Activated naive CD4-positive, alpha-beta T cell treated with anti-CD3 and anti-CD28 coated beads, Interleukin-2, amount 10 ng/mL, durations not matched to agents 7 days and 5 days (primary cell): ENCODE results near the gene CASP1.
"Not testable (repeated sequence)": the region's sequence is repeated elsewhere in the genome, so short reads cannot be mapped to it uniquely, and the experiment has no call there.

Source experiments
- CTCF ChIA-PET: fragments of 350-600 bp; sonication (Branson Sonifier 250); formaldehyde crosslinking; loops from one replicate; lab custom pipeline; 2021; ENCODE audit warnings: antibody characterized with exemption; lab: Charles Lee
- DNase-seq: peaks from one replicate; pipeline ENCODE4 v3.0.0-alpha.2; 2020
- H3K27ac Mint-ChIP-seq: one replicate; pipeline ENCODE4 v1.8.0; 2021; ENCODE audit warnings: mild to moderate bottlenecking, moderate library complexity, mixed read lengths
- H3K27me3 Mint-ChIP-seq: one replicate; pipeline ENCODE4 v1.8.0; 2021; ENCODE audit warnings: mild to moderate bottlenecking, mixed read lengths
- H3K36me3 Mint-ChIP-seq: one replicate; pipeline ENCODE4 v1.8.0; 2021; ENCODE audit warnings: mixed read lengths
- H3K4me1 Mint-ChIP-seq: one replicate; pipeline ENCODE4 v1.8.0; 2021; ENCODE audit warnings: mixed read lengths
- H3K4me3 Mint-ChIP-seq: one replicate; pipeline ENCODE4 v1.8.0; 2021; ENCODE audit warnings: mild to moderate bottlenecking, moderate library complexity, mixed read lengths
- H3K9me3 Mint-ChIP-seq: one replicate; pipeline ENCODE4 v1.8.0; 2021; ENCODE audit warnings: mixed read lengths

The CASP1 gene

GRCh38 chr11:105056446-105056845 is 21.5 kb upstream of the CASP1 start:
- Mint-ChIP-seq H3K9me3 (no peaks in the 10 kb centered on the region), H3K27ac (no peak overlapping the region), H3K27me3 (peaks cover 4% of the 10 kb centered on the region), H3K4me3 (no peak overlapping the region), H3K4me1 (no peaks in the 10 kb centered on the region), H3K36me3 (peaks cover 12% of the 10 kb centered on the region)
- CTCF ChIA-PET, result no interaction called here
- DNase-seq, result no peak

GRCh38 chr11:105054723-105055493 is 20.0 kb upstream of the CASP1 start:
- H3K27ac Mint-ChIP-seq, result no peak overlapping the region
- H3K4me3 Mint-ChIP-seq, result no peak overlapping the region
- H3K36me3 Mint-ChIP-seq, result no peaks in the 10 kb centered on the region
- H3K9me3 Mint-ChIP-seq, result no peaks in the 10 kb centered on the region
- no peaks in the 10 kb centered on the region for H3K4me1 Mint-ChIP-seq
- DNase-seq, result no peak
- CTCF ChIA-PET, result interaction anchor here (0.6 kb wide), 1 partner anchor 557 kb away, joined by 4 read pairs; no protein-coding TSS in a partner anchor
- peaks cover 4% of the 10 kb centered on the region for H3K27me3 Mint-ChIP-seq

GRCh38 chr11:105052487-105052886 is 17.5 kb upstream of the CASP1 start:
- Mint-ChIP-seq H3K27me3 (peaks cover 4% of the 10 kb centered on the region), H3K9me3 (no peaks in the 10 kb centered on the region), H3K4me1 (no peaks in the 10 kb centered on the region), H3K4me3 (no peak overlapping the region), H3K27ac (no peak overlapping the region), H3K36me3 (no peaks in the 10 kb centered on the region)
- no peak for DNase-seq
- CTCF ChIA-PET, result no interaction called here

- Mint-ChIP-seq H3K27ac (no peak overlapping the region), H3K36me3 (no peaks in the 10 kb centered on the region), H3K4me3 (no peak overlapping the region), H3K27me3 (peaks cover 4% of the 10 kb centered on the region), H3K9me3 (no peaks in the 10 kb centered on the region), H3K4me1 (peaks cover 3% of the 10 kb centered on the region)
- no peak for DNase-seq
- CTCF ChIA-PET, result no interaction called here
These were observed 16.6 kb upstream of the CASP1 start for GRCh38 chr11:105051559-105051958.

GRCh38 chr11:105049481-105049880 is 14.5 kb upstream of the CASP1 start:
- H3K36me3 Mint-ChIP-seq, result peaks cover 4% of the 10 kb centered on the region
- CTCF ChIA-PET, result no interaction called here

GRCh38 chr11:105046898-105047579 is 12.1 kb upstream of the CASP1 start:
- CTCF ChIA-PET, result no interaction called here
- H3K27me3 Mint-ChIP-seq, result no peaks in the 10 kb centered on the region
- peaks cover 19% of the 10 kb centered on the region for H3K36me3 Mint-ChIP-seq
- no peaks in the 10 kb centered on the region for H3K9me3 Mint-ChIP-seq
- no peak overlapping the region for H3K4me3 Mint-ChIP-seq
- no peak for DNase-seq
- H3K27ac Mint-ChIP-seq, result no peak overlapping the region
- H3K4me1 Mint-ChIP-seq, result peaks cover 37% of the 10 kb centered on the region

More at GRCh38 chr11:105049481-105049880, 14.5 kb upstream of the CASP1 start:
- Mint-ChIP-seq H3K4me1 (peaks cover 14% of the 10 kb centered on the region), H3K27me3 (no peaks in the 10 kb centered on the region), H3K27ac (no peak overlapping the region), H3K9me3 (no peaks in the 10 kb centered on the region), H3K4me3 (no peak overlapping the region)
- no peak for DNase-seq

GRCh38 chr11:105045676-105046296 is 10.8 kb upstream of the CASP1 start:
- Mint-ChIP-seq H3K36me3 (peaks cover 30% of the 10 kb centered on the region), H3K27me3 (no peaks in the 10 kb centered on the region), H3K9me3 (no peaks in the 10 kb centered on the region), H3K4me3 (peak overlapping the region; percentile 89), H3K27ac (peak overlapping the region; percentile 35), H3K4me1 (peaks cover 46% of the 10 kb centered on the region)
- no peak for DNase-seq
- CTCF ChIA-PET, result no interaction called here

- H3K9me3 Mint-ChIP-seq, H3K27me3 Mint-ChIP-seq, CTCF ChIA-PET: not testable (repeated sequence)
- Mint-ChIP-seq H3K27ac (peak within 1 kb of the TSS; percentile 90), H3K4me3 (peak within 1 kb of the TSS; percentile 89), H3K36me3 (peaks cover 40% of the 10 kb centered on the region), H3K4me1 (peaks cover 50% of the 10 kb centered on the region)
- peak; percentile 57 for DNase-seq
These were observed 9.9 kb upstream of the CASP1 start, which contains the start of gene CARD16 for GRCh38 chr11:105044557-105045524. Gene CARD16 (minus strand): TSS chr11:105045335. CDS start chr11:105045297, 38 bp downstream.

GRCh38 chr11:105042178-105042577 is 7.2 kb upstream of the CASP1 start:
- Mint-ChIP-seq H3K4me3 (no peak overlapping the region), H3K4me1 (peaks cover 51% of the 10 kb centered on the region), H3K36me3 (peaks cover 62% of the 10 kb centered on the region), H3K9me3 (peaks cover 7% of the 10 kb centered on the region), H3K27me3 (no peaks in the 10 kb centered on the region), H3K27ac (no peak overlapping the region)
- CTCF ChIA-PET, result no interaction called here
- no peak for DNase-seq

GRCh38 chr11:105040703-105041102 is 5.8 kb upstream of the CASP1 start:
- DNase-seq, result no peak
- no peak overlapping the region for H3K27ac Mint-ChIP-seq
- H3K4me1 Mint-ChIP-seq, result peaks cover 47% of the 10 kb centered on the region
- no peaks in the 10 kb centered on the region for H3K27me3 Mint-ChIP-seq
- H3K4me3 Mint-ChIP-seq, result no peak overlapping the region
- H3K9me3 Mint-ChIP-seq, result peaks cover 7% of the 10 kb centered on the region
- H3K36me3 Mint-ChIP-seq, result peaks cover 70% of the 10 kb centered on the region
- CTCF ChIA-PET, result interaction anchor here (0.6 kb wide), 1 partner anchor 448 kb away, joined by 3 read pairs; no protein-coding TSS in a partner anchor

GRCh38 chr11:105034388-105034787 is 556 bp downstream of the CASP1 start:
- peak overlapping the region; percentile 84 for H3K4me3 Mint-ChIP-seq
- CTCF ChIA-PET, result interaction anchor here (1.1 kb wide), 1 partner anchor 33 kb away, joined by 3 read pairs; no protein-coding TSS in a partner anchor
- H3K27ac Mint-ChIP-seq, result peak overlapping the region; percentile 89
- not testable (repeated sequence) for H3K27me3 Mint-ChIP-seq, H3K9me3 Mint-ChIP-seq, DNase-seq
- peaks cover 44% of the 10 kb centered on the region for H3K4me1 Mint-ChIP-seq
- peaks cover 65% of the 10 kb centered on the region for H3K36me3 Mint-ChIP-seq

- Mint-ChIP-seq H3K9me3 (peaks cover 7% of the 10 kb centered on the region), H3K36me3 (peaks cover 67% of the 10 kb centered on the region), H3K27ac (peak overlapping the region; percentile 89), H3K4me1 (peaks cover 49% of the 10 kb centered on the region), H3K4me3 (peak overlapping the region; percentile 84), H3K27me3 (no peaks in the 10 kb centered on the region)
- no peak for DNase-seq
- CTCF ChIA-PET, result interaction anchor here (1.1 kb wide), 1 partner anchor 33 kb away, joined by 3 read pairs; no protein-coding TSS in a partner anchor
These were observed 1.2 kb downstream of the CASP1 start for GRCh38 chr11:105033781-105034180.

- DNase-seq, result no peak
- Mint-ChIP-seq H3K27ac (peak overlapping the region; percentile 89), H3K4me1 (peaks cover 54% of the 10 kb centered on the region), H3K36me3 (peaks cover 68% of the 10 kb centered on the region), H3K27me3 (no peaks in the 10 kb centered on the region), H3K4me3 (peak overlapping the region; percentile 84), H3K9me3 (peaks cover 4% of the 10 kb centered on the region)
- CTCF ChIA-PET, result interaction anchor here (1.1 kb wide), 1 partner anchor 32 kb away, joined by 3 read pairs; no protein-coding TSS in a partner anchor
These were observed 1.6 kb downstream of the CASP1 start for GRCh38 chr11:105033343-105033742.
